ENCODE data around the gene FAM89B. TPM values are rescaled to one million over a fixed set of nuclear protein-coding genes. Genes with fewer than 3 reads are reported as not detected.
A peak's percentile ranks its signal among the peaks of the same experiment; 100 is the strongest.

The FAM89B gene
- total and polyA plus RNA-seq, 8 donors = 22.7 to 49.1 (median 32.7) TPM

GRCh38 chr11:65617136-65617850, 45.0 kb downstream of the FAM89B start:
- FAIRE-seq = no peak
- peak overlapping the region in 1 of 4 donors; percentile 96 for H3K4me3 ChIP-seq
- H3K9me3 ChIP-seq = no peaks in the 10 kb centered on the region
- H3K36me3 ChIP-seq = peaks cover 6 to 25% (median 18%) of the 10 kb centered on the region in 3 donors
- intact Hi-C loops (cut with DNase I) = no loop called here
- H3K4me1 ChIP-seq = peaks cover 11 to 18% (median 17%) of the 10 kb centered on the region in 3 donors
- peak in 2 of 6 donors; percentile 35 to 55 for DNase-seq
- no peak for TF ChIP-seq CTCF (IDR thresholded peaks at IDR 0.05)
- no peak overlapping the region for H3K27ac ChIP-seq
- ATAC-seq = no peak
- H3K27me3 ChIP-seq = no peaks in the 10 kb centered on the region
- WGBS, 2 donors = 85 to 88% methylated on average over 17 of the region's 17 CpGs

- ATAC-seq (no peak), DNase-seq (peak in 2 of 6 donors; percentile 52 to 77), FAIRE-seq (no peak)
- 90 to 93% methylated on average over 32 to 33 of the region's 33 CpGs for WGBS, 2 donors
- TF ChIP-seq CTCF (IDR thresholded peaks at IDR 0.05) = no peak
- Histone ChIP-seq H3K4me3 (no peak overlapping the region), H3K27me3 (no peaks in the 10 kb centered on the region), H3K36me3 (peaks cover 6 to 25% (median 18%) of the 10 kb centered on the region in 3 donors), H3K27ac (no peak overlapping the region), H3K4me1 (peaks cover 5 to 10% (median 9%) of the 10 kb centered on the region in 3 donors), H3K9me3 (no peaks in the 10 kb centered on the region)
- intact Hi-C loops (cut with DNase I) = no loop called here
These were observed 45.8 kb downstream of the FAM89B start for GRCh38 chr11:65617990-65618751.

GRCh38 chr11:65618763-65619162, 46.4 kb downstream of the FAM89B start:
- ATAC-seq (no peak), DNase-seq (peak in 2 of 6 donors; percentile 44 to 67), FAIRE-seq (no peak)
- Histone ChIP-seq H3K27me3 (no peaks in the 10 kb centered on the region), H3K4me1 (peaks cover 5 to 10% (median 9%) of the 10 kb centered on the region in 3 donors), H3K9me3 (no peaks in the 10 kb centered on the region), H3K4me3 (no peak overlapping the region), H3K36me3 (peaks cover 6 to 25% (median 18%) of the 10 kb centered on the region in 3 donors), H3K27ac (no peak overlapping the region)
- no peak for TF ChIP-seq CTCF (IDR thresholded peaks at IDR 0.05)
- WGBS, 2 donors = 91 to 93% methylated on average over 14 of the region's 14 CpGs
- intact Hi-C loops (cut with DNase I) = no loop called here

- no peaks in the 10 kb centered on the region for H3K27me3 ChIP-seq
- DNase-seq (peak in 2 of 6 donors; percentile 45 to 76), FAIRE-seq (no peak), ATAC-seq (no peak)
- intact Hi-C loops (cut with DNase I) = no loop called here
- no peak for TF ChIP-seq CTCF (IDR thresholded peaks at IDR 0.05)
- H3K9me3 ChIP-seq = no peaks in the 10 kb centered on the region
- H3K4me1 ChIP-seq = peaks cover 5 to 10% (median 9%) of the 10 kb centered on the region in 3 donors
- 94% methylated on average over 28 to 29 of the region's 29 CpGs for WGBS, 2 donors
- H3K27ac ChIP-seq = no peak overlapping the region
- H3K4me3 ChIP-seq = no peak overlapping the region
- peaks cover 6 to 25% (median 18%) of the 10 kb centered on the region in 3 donors for H3K36me3 ChIP-seq
These were observed 47.1 kb downstream of the FAM89B start for GRCh38 chr11:65619281-65619928.

Measured in pancreas (tissue), 10 donors.